ENCODE results near the gene CFAP43. TPM values are rescaled to one million over a fixed set of nuclear protein-coding genes. Genes with fewer than 3 reads are reported as not detected.

Gene CFAP43, protein sequence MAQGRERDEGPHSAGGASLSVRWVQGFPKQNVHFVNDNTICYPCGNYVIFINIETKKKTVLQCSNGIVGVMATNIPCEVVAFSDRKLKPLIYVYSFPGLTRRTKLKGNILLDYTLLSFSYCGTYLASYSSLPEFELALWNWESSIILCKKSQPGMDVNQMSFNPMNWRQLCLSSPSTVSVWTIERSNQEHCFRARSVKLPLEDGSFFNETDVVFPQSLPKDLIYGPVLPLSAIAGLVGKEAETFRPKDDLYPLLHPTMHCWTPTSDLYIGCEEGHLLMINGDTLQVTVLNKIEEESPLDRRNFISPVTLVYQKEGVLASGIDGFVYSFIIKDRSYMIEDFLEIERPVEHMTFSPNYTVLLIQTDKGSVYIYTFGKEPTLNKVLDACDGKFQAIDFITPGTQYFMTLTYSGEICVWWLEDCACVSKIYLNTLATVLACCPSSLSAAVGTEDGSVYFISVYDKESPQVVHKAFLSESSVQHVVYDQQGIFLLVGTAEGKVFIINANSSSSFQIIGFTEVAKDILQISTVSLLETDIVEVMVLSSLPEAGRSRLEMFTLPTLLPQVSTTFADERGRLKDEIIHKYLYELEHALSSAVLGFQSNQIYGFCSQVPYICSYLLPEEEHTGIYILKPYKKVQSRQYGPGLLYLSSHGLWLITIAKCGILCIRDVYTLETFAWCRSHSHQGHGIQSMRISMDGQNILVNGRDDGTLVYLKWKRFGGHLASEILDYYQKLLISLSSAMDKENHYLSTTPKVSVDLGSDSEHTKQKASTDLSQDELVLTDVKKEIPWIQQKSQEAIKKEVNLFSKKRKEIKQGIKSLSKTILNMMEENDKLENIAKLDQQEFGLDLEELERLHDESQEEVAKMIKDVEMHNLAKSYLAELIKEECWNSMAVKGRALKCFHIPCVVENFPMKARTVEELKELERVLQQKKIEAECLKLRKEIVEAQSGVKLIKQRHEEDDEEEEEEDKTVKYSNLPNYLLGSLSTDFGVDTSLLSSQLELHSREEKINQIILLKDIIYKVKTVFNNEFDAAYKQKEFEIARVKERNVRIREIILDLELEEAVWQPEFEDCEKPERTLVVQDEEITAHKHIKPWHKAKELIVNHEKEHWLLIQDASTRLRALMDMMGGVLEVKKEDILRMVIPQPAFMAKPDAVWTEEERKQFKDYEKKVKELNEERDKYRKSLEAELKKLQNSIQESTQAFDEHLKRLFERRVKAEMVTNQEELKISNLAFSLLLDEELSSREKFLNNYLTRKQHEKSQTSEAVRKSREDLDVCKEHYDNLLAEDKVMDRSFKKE (N-terminal part only)
- 0.13 and 0.22 TPM in 2 replicates for total RNA-seq

DNA sequence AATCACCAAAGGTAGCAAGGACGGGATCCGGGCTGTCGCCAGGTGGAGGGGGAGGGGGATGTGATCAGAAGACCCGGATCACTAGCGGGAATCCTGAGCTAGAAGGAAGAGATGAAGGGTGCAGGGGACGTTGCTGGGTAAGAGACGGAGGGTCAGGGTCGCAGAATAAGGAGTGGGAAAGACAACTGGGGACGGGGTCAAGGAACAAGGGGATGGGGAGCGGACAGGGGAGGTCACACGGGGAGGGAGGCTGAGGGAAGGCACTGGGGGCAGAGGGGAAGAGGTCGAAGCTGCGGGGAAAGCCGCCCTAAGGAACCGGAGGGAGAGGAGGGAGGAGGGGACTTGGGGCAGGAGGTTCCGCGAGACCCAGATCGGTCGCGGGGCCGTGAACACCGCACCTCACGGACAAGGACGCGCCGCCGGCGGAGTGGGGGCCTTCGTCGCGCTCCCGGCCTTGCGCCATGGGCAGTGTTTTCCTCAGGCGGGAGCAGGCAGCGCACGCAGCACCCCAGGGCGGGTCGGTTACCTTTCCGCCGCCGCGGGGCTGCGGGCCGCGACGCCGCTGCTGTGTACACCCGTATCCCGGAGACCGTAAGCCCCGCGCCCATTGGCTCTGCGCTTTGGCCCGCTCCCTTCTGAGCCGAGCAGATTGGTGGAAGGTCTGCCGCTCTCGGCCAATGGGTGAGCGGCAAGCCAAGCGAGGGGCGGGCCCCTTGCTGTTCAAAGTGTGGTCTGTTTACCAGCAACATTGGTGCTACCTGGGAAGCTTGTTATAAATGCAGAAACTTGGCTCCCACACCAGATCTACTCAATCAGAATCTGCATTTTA, at the start of gene CFAP43:
Gene CFAP43 (minus strand): TSS at position 581 of the 829 bp plus-strand sequence. CDS start 118 bp downstream, at position 463.

DNA sequence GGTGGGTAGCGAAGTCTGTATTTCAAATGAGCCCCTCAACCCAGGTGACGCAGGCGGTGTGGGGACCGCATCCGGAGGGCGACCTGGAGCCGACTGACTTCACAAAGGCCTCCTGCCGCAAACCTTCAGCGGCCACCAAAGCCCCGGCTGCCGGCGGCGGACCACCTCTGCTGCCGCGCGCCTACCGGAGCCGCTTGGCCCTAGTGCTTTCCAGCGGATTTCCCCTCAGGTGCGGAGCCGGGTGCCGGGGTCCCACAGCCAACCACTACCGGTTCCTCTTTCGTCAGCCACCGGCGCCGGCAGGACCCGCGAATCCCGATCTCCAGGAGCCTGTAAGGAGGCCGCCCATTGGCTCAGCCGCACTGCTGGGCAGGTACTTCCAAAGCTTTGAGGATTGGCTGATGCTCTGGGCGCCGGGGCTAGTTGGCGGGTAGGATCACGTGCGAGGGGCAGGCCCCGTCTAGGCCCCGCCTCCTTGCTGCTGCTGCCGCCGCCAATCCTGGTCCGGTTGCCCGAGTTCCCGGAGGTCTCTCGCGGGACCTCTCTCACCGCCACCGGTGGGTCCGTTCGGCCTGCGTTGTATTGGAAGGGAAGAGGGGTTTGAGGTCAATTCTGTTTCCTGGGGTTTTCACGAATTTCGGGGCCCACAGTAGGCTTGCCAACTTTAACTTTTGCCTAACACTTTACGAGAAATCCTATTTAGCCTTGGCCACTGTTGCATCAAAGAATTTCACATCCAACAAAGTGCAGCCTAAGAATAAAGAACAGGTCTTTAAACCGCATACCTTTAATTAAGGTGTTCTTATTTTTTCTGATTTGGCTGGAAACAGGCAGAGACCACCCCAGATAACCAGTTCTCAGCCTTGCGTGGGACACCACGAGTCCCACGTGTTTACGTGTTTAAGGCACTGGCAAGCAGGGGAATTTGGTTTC, 36.8 kb upstream of the CFAP43 start, which contains the start of gene GSTO2:
Gene GSTO2 (plus strand): TSS at position 472 of the 933 bp plus-strand sequence. CDS start 5,732 bp downstream, outside the sequence.

DNA sequence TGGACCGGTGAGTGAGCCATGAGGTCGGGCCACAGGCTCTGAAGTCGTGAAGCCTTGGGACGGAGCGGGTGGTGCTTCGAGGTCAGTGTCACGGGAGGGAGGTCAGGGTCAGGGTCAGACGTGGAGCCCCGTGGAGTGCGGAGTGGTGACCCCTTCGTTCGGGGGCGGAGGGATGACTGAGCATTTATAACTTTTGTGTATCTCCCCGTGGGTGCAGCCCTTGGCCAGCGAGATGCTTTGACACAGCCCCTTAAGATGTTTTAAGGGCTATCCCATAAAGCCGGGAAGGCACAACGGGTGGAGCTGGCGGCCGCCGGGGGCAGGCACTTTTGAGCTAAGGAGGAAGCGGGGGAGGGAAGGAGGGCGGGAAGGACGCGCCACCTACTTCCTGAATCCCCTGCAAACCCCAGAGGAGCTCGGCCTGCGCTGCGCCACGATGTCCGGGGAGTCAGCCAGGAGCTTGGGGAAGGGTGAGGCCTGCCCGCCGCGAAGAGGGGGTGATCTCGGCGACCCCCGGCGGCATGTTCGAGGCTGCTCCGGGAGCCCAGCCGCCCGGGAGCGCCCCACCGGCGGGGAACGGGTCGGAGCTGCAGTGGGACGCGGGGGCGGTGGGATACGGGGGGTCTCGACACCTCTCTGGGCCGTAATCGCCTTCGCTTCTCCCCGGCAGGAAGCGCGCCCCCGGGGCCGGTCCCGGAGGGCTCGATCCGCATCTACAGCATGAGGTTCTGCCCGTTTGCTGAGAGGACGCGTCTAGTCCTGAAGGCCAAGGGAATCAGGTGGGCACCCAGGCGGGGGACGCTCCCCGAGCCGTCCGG, 22.5 kb upstream of the CFAP43 start, which contains the start of gene GSTO1:
Gene GSTO1 (plus strand): TSS at position 400 of the 818 bp plus-strand sequence. CDS start 37 bp downstream, at position 437.

DNA sequence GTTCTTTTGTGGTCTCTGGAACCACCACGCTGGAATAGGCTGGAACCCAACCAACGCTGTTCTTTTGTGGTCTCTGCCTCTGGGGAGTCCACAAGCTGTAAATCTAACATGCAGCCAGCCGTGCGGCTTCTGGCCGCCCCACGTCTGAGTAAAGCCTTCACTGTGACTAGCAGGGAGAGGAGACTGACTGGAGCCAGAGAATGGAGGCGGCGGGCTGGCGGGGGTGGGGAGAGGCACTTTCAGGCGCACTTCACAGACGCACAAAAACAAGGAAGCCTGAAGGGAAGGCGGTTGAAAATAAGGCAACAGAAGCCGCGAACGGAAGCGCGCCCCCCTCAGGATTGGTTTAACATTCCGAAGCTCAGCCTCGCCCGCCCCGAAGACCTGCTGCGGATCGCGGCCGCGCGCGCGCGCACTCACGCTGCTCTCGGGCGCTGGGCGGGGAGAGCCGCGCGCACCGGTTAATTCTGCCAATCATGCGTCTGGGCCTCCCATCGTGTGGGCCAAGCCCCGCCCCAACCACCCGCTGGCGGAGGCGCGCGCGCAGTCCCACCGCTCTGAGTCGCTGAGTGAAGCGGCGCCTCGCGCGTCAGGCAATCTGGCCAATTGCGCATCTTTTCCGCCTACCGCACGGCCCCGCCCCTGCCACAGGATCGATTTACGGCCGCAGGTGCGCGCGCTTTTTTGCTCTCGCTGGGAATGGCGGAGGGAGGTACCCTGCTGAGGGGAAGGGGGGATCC, 110.5 kb downstream of the CFAP43 start, which contains the start of gene SFR1:
Gene SFR1 (plus strand): TSS at position 687 of the 740 bp plus-strand sequence. CDS start 13 bp downstream, at position 700.

DNA sequence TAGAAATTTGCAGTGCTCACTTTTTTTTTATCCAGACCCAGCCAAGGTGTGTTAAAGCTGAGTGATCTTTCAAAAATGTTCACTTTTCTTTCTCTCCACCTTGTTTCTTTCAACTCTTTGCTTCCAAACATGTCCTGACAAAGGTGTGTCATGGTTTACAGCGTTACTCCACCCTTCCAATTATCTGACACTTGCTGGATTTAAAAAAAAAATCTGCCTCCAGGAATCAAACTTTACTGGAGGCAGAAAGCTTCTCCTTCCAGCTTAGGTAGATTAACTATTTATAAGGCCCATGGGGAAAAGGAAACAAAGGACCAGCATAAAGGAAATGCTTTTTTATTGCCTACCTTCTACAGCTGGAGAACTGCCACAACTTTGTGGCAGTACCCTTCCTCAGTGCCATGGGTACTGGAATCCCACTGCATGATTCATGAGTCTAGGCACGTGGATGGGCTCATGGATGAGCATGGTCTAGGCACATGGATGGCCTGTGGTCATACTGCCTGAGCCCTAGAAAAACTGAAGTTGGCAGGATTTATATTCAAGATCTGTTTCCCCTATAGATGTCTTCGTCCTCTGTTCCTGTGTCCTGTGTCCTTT, 146.3 kb downstream of the CFAP43 start, which contains the start of gene COL17A1:
Gene COL17A1 (minus strand): TSS at position 80 of the 600 bp plus-strand sequence. CDS start 5,207 bp downstream, outside the sequence.

Small RNAs within 50 kb of the gene (small RNA-seq; reads per million reads assigned to genes)
- gene MIR4482, result 0.35 reads per million
- gene MIR609, result not detected

Other genes starting within 250 kb of the CFAP43 start
- 1.7 and 1.9 TPM in 2 replicates for gene COL17A1, start 146.5 kb downstream of the CFAP43 start, total RNA-seq
- 18.0 and 19.5 TPM in 2 replicates for gene SFR1, start 110.2 kb downstream of the CFAP43 start, total RNA-seq
- 262 and 291 TPM in 2 replicates for gene GSTO1, start 22.5 kb upstream of the CFAP43 start, total RNA-seq
- 0.53 and 0.65 TPM in 2 replicates for gene GSTO2, start 36.8 kb upstream of the CFAP43 start, total RNA-seq
- gene ITPRIP, start 106.1 kb upstream of the CFAP43 start, total RNA-seq, result 23.5 and 24.9 TPM in 2 replicates
- 0.40 and 0.65 TPM in 2 replicates for gene CFAP58, start 121.5 kb upstream of the CFAP43 start, total RNA-seq